ENCODE results near the gene SLC38A2.

SLC38A2 gene

DNA sequence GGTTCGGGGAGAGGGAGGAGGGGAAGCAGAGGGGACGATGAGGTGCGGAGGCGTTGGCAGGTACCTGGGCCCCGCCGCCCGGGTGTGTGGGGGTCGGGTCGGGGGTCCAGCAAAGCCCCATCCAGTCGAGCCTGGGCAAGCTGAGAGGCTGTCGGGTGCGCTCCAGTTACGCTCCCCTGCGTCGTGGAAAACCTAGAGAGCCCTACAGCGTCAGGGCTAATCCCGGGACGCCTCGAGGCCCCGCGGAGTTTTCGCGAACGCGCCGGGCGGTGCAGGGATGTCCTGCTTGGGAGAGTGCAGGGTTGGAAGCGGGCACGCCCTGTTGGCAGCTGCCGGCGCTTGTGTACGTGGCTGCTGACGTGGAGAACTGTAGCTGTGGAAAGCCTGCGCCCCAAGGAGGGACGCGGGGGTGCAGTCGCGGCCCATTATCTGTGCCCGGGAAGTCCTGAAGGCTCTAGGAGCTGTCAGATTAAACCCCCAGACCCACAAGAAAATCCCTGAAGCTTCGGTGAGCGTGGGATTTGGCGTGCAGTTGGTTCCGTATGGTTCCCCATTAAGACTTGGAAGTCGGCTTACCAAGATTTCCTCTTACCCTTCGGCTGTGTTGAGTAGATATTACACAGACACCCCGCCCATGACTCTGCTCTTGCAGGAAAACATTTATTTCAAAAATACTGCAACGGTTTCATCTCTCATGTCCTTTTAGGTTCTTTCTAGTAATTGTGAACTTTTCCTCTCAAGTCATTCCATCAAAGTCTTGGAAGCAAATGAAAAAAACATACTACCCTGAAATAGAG is 11.3 kb upstream of the SLC38A2 start:
- Histone ChIP-seq H3K27ac (ENCODE audit: low read depth, low read length) (peak overlapping the region; percentile 99), H3K4me3 (ENCODE audit: low read depth in 1 of 2, low read length in 2 of 2) (peak overlapping the region; percentile 66 to 86), H3K27me3 (ENCODE audit: control insufficient read depth in 1 of 2, insufficient read depth in 2 of 2, low read length in 2 of 2) (no peaks in the 10 kb centered on the region), H3K9me3 (ENCODE audit: low read length) (no peaks in the 10 kb centered on the region), H3K4me1 (ENCODE audit: insufficient read depth, low read length) (peaks cover 44% of the 10 kb centered on the region), H3K36me3 (ENCODE audit: insufficient read depth, low read length) (no peaks in the 10 kb centered on the region), H3K9ac (ENCODE audit: low read length) (peak overlapping the region; percentile 73)

GRCh38 chr12:46382964-46383653 is 10.5 kb upstream of the SLC38A2 start:
- no peaks in the 10 kb centered on the region for H3K9me3 ChIP-seq (ENCODE audit: low read length)
- H3K4me3 ChIP-seq (ENCODE audit: low read depth in 1 of 2, low read length in 2 of 2): peak overlapping the region; percentile 66 to 86
- H3K9ac ChIP-seq (ENCODE audit: low read length): peak overlapping the region; percentile 72
- no peaks in the 10 kb centered on the region for H3K36me3 ChIP-seq (ENCODE audit: insufficient read depth, low read length)
- H3K4me1 ChIP-seq (ENCODE audit: insufficient read depth, low read length): peaks cover 42% of the 10 kb centered on the region
- H3K27me3 ChIP-seq (ENCODE audit: control insufficient read depth in 1 of 2, insufficient read depth in 2 of 2, low read length in 2 of 2): no peaks in the 10 kb centered on the region
- peak overlapping the region; percentile 99 for H3K27ac ChIP-seq (ENCODE audit: low read depth, low read length)

DNA sequence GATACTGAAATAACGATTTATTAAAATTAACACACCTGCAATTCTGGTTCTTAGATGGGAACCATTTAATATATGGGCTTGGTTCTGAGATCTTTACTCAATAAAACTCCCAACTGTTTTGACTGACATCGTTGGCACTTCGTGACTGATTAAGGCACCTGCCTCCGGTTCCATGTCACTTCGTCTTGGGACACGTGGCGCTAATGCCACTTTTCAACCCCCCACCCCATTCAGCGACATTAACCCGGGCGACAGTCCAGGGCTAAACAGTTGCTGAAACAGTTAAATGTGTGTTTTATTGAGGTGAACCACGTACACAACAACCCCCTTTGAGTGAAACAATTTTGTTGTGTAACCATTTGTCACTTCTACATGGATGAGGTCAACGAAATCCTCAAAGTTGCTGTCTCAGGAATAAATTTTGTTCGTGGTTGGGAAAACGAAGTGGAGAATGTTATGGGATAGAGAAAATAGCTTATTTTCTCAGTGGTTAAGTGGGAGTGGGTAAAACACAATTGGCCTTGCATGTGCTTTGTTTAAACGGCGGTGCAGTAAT is 9.9 kb upstream of the SLC38A2 start:
- Histone ChIP-seq H3K9ac (ENCODE audit: low read length) (peak overlapping the region; percentile 72), H3K27ac (ENCODE audit: low read depth, low read length) (peak overlapping the region; percentile 99), H3K36me3 (ENCODE audit: insufficient read depth, low read length) (no peaks in the 10 kb centered on the region), H3K27me3 (ENCODE audit: control insufficient read depth in 1 of 2, insufficient read depth in 2 of 2, low read length in 2 of 2) (no peaks in the 10 kb centered on the region), H3K4me1 (ENCODE audit: insufficient read depth, low read length) (peaks cover 38% of the 10 kb centered on the region), H3K4me3 (ENCODE audit: low read depth in 1 of 2, low read length in 2 of 2) (peak overlapping the region; percentile 55 to 62), H3K9me3 (ENCODE audit: low read length) (no peaks in the 10 kb centered on the region)

DNA sequence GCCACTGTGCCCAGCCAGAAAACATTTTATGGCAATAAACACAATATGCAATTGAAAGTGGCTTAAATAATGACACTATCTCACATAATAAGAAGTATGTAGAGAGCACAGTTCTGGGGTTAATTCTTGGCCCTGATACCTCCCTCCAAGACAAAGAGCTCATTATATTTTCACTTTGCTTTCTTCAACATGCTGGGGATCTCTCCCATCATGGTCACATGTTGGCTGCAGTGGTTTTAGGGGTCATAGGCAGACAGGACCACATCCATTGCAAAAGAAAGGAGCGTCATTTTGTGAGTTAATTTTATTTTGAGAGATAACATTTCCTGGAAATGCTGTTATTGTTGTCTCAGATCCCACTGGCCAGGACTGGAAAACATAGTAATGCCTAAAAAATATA is 8.3 kb upstream of the SLC38A2 start:
- H3K9me3 ChIP-seq (ENCODE audit: low read length): no peaks in the 10 kb centered on the region
- H3K36me3 ChIP-seq (ENCODE audit: insufficient read depth, low read length): no peaks in the 10 kb centered on the region
- H3K27ac ChIP-seq (ENCODE audit: low read depth, low read length): no peak overlapping the region
- H3K4me3 ChIP-seq (ENCODE audit: low read depth in 1 of 2, low read length in 2 of 2): no peak overlapping the region
- no peaks in the 10 kb centered on the region for H3K27me3 ChIP-seq (ENCODE audit: control insufficient read depth in 1 of 2, insufficient read depth in 2 of 2, low read length in 2 of 2)
- H3K9ac ChIP-seq (ENCODE audit: low read length): no peak overlapping the region
- peaks cover 23% of the 10 kb centered on the region for H3K4me1 ChIP-seq (ENCODE audit: insufficient read depth, low read length)

DNA sequence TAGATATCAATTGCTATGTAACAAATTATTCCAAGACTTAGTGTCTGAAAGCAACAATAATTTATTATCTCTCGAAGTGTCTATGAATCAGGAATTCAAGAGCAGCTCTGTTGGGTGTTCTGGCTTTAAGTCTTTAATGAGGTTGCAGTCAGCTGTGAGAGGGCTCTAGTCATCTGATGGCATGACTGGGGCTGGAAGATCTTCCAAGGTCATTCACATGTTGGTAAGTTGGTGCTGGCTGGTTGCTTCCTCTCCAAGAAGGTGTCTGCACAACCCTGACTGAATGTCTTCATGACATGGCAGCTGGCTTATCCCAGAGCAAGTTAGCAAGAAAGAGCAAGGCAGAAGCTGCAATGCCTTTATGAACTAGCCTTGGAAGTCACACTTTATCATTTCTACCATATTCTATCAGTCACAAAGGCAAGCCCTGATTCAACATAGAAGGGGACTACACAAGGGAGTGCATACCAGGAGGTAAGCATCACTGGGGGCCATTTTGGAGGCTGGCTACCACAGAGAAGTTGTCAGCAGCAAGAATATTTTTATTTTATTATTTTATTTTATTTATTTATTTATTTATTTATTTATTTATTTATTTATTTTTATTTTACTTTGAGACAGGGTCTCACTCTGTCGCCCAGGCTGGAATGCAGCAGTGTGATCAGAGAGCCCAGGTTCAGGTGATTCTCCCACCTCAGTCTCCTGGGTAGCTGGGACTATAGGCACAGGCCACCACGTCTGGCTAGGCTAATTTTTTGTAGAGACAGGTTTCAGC is 7.6 kb upstream of the SLC38A2 start:
- Histone ChIP-seq H3K4me3 (ENCODE audit: low read depth in 1 of 2, low read length in 2 of 2) (no peak overlapping the region), H3K36me3 (ENCODE audit: insufficient read depth, low read length) (no peaks in the 10 kb centered on the region), H3K9me3 (ENCODE audit: low read length) (no peaks in the 10 kb centered on the region), H3K9ac (ENCODE audit: low read length) (no peak overlapping the region), H3K27ac (ENCODE audit: low read depth, low read length) (no peak overlapping the region), H3K27me3 (ENCODE audit: control insufficient read depth in 1 of 2, insufficient read depth in 2 of 2, low read length in 2 of 2) (no peaks in the 10 kb centered on the region), H3K4me1 (ENCODE audit: insufficient read depth, low read length) (peaks cover 18% of the 10 kb centered on the region)

GRCh38 chr12:46379352-46379751 is 6.8 kb upstream of the SLC38A2 start:
- no peaks in the 10 kb centered on the region for H3K36me3 ChIP-seq (ENCODE audit: insufficient read depth, low read length)
- H3K4me3 ChIP-seq (ENCODE audit: low read depth in 1 of 2, low read length in 2 of 2): no peak overlapping the region
- H3K27ac ChIP-seq (ENCODE audit: low read depth, low read length): no peak overlapping the region
- no peak overlapping the region for H3K9ac ChIP-seq (ENCODE audit: low read length)
- peaks cover 9% of the 10 kb centered on the region for H3K4me1 ChIP-seq (ENCODE audit: insufficient read depth, low read length)
- H3K27me3 ChIP-seq (ENCODE audit: control insufficient read depth in 1 of 2, insufficient read depth in 2 of 2, low read length in 2 of 2): no peaks in the 10 kb centered on the region
- no peaks in the 10 kb centered on the region for H3K9me3 ChIP-seq (ENCODE audit: low read length)

GRCh38 chr12:46378530-46378929 is 6.0 kb upstream of the SLC38A2 start:
- H3K4me1 ChIP-seq (ENCODE audit: insufficient read depth, low read length): peaks cover 6% of the 10 kb centered on the region
- H3K27me3 ChIP-seq (ENCODE audit: control insufficient read depth in 1 of 2, insufficient read depth in 2 of 2, low read length in 2 of 2): no peaks in the 10 kb centered on the region
- no peak overlapping the region for H3K9ac ChIP-seq (ENCODE audit: low read length)
- no peaks in the 10 kb centered on the region for H3K36me3 ChIP-seq (ENCODE audit: insufficient read depth, low read length)
- no peaks in the 10 kb centered on the region for H3K9me3 ChIP-seq (ENCODE audit: low read length)
- no peak overlapping the region for H3K27ac ChIP-seq (ENCODE audit: low read depth, low read length)
- H3K4me3 ChIP-seq (ENCODE audit: low read depth in 1 of 2, low read length in 2 of 2): no peak overlapping the region

DNA sequence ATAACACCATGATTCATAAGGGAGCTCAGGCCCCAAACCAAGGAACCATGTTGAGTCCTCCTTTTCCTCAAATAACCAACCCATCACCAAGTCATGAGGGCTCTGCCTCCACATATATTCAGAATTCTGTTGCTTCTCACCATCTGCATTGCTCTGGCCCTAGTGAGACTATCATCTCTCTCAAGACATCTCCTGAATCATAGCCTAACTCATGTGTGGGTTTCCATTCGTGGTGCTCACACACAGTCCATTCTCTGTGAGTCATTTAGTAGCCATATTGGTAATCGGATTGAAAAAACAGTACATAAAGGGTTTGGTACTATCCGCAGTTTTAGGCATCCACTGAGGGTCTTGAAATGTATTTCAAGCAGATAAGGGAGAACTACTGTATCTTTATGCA is 5.1 kb upstream of the SLC38A2 start:
- H3K27ac ChIP-seq (ENCODE audit: low read depth, low read length): no peak overlapping the region
- no peaks in the 10 kb centered on the region for H3K36me3 ChIP-seq (ENCODE audit: insufficient read depth, low read length)
- no peak overlapping the region for H3K9ac ChIP-seq (ENCODE audit: low read length)
- H3K4me1 ChIP-seq (ENCODE audit: insufficient read depth, low read length): peaks cover 5% of the 10 kb centered on the region
- no peaks in the 10 kb centered on the region for H3K9me3 ChIP-seq (ENCODE audit: low read length)
- H3K27me3 ChIP-seq (ENCODE audit: control insufficient read depth in 1 of 2, insufficient read depth in 2 of 2, low read length in 2 of 2): no peaks in the 10 kb centered on the region
- H3K4me3 ChIP-seq (ENCODE audit: low read depth in 1 of 2, low read length in 2 of 2): no peak overlapping the region

DNA sequence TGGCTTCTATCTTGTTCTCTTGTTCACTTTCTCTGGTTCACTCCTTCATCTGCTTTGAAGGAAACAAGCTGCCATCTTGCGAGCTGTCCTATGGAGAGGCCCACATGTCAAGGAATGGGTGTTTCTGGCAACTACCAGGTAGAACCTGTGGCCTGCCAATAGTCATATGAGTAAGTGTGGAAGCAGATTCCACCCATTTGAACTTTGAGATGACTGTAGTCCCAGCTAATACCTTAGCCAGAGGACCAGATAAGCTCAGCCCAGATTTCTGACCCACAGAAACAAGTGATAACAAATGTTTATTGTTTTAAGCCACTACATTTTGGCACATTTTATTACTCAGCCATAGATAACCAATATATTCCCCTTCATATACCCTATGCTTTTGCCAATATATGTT is 4.0 kb upstream of the SLC38A2 start:
- Histone ChIP-seq H3K4me1 (ENCODE audit: insufficient read depth, low read length) (no peaks in the 10 kb centered on the region), H3K4me3 (ENCODE audit: low read depth in 1 of 2, low read length in 2 of 2) (no peak overlapping the region), H3K9ac (ENCODE audit: low read length) (no peak overlapping the region), H3K27ac (ENCODE audit: low read depth, low read length) (no peak overlapping the region), H3K36me3 (ENCODE audit: insufficient read depth, low read length) (no peaks in the 10 kb centered on the region), H3K9me3 (ENCODE audit: low read length) (no peaks in the 10 kb centered on the region), H3K27me3 (ENCODE audit: control insufficient read depth in 1 of 2, insufficient read depth in 2 of 2, low read length in 2 of 2) (no peaks in the 10 kb centered on the region)

- no peak overlapping the region for H3K4me3 ChIP-seq (ENCODE audit: low read depth in 1 of 2, low read length in 2 of 2)
- H3K36me3 ChIP-seq (ENCODE audit: insufficient read depth, low read length): peaks cover 14% of the 10 kb centered on the region
- no peaks in the 10 kb centered on the region for H3K27me3 ChIP-seq (ENCODE audit: control insufficient read depth in 1 of 2, insufficient read depth in 2 of 2, low read length in 2 of 2)
- no peak overlapping the region for H3K27ac ChIP-seq (ENCODE audit: low read depth, low read length)
- peaks cover 9% of the 10 kb centered on the region for H3K4me1 ChIP-seq (ENCODE audit: insufficient read depth, low read length)
- H3K9me3 ChIP-seq (ENCODE audit: low read length): no peaks in the 10 kb centered on the region
- no peak overlapping the region for H3K9ac ChIP-seq (ENCODE audit: low read length)
These were observed 2.1 kb upstream of the SLC38A2 start for GRCh38 chr12:46374711-46375110.

GRCh38 chr12:46374310-46374709 is 1.7 kb upstream of the SLC38A2 start:
- Histone ChIP-seq H3K4me3 (ENCODE audit: low read depth in 1 of 2, low read length in 2 of 2) (no peak overlapping the region), H3K27ac (ENCODE audit: low read depth, low read length) (peak overlapping the region; percentile 97)

More at GRCh38 chr12:46374310-46374709, 1.7 kb upstream of the SLC38A2 start:
- no peak overlapping the region for H3K9ac ChIP-seq (ENCODE audit: low read length)
- peaks cover 18% of the 10 kb centered on the region for H3K36me3 ChIP-seq (ENCODE audit: insufficient read depth, low read length)
- no peaks in the 10 kb centered on the region for H3K9me3 ChIP-seq (ENCODE audit: low read length)
- H3K4me1 ChIP-seq (ENCODE audit: insufficient read depth, low read length): peaks cover 13% of the 10 kb centered on the region
- H3K27me3 ChIP-seq (ENCODE audit: control insufficient read depth in 1 of 2, insufficient read depth in 2 of 2, low read length in 2 of 2): no peaks in the 10 kb centered on the region

All from muscle layer of colon (tissue), 2 donors.